ENCODE data around the gene PLEKHG4B.
"Not testable (repeated sequence)": the region's sequence is repeated elsewhere in the genome, so short reads cannot be mapped to it uniquely, and the experiment has no call there.

Gene PLEKHG4B

DNA sequence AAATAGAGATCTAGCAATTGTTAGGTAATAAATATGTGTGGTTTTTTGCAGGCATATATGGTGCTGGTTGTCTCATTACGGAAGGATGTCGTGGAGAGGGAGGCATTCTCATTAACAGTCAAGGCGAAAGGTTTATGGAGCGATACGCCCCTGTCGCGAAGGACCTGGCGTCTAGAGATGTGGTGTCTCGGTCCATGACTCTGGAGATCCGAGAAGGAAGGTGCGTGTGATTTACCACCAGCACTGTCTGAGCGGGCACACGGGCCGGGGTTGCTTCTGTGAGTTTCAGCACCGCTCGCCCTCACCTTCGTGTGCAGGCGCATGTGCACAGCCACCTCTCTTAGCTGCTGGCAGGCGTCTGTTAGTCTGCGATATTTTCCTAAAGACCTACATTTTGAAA lies 141.5 kb downstream of the PLEKHG4B start:
- not testable (repeated sequence) for DNase-seq (ENCODE audit: low spot score)

GRCh38 chr5:234450-234849 lies 142.5 kb downstream of the PLEKHG4B start:
- DNase-seq (ENCODE audit: low spot score) = no peak

DNA sequence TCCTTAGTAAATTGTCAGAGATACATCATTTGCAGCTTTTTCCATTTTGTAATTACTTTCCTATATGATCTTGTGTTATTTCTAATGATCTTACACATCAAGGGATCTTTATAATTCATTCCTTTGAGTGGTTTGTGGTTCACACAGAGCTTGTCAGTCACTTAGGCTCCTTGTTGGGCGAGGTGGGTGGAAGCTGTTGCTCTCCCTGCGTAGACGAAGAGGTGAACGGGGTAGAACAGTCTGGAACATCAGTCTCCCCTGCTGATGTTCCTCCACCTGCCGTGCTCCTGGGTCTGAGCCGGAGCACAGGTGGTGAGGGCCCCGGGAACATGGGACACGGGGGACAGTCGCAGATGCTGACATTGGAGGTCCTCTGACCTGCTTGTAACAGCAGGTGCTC lies 143.6 kb downstream of the PLEKHG4B start:
- not testable (repeated sequence) for DNase-seq (ENCODE audit: low spot score)

DNA sequence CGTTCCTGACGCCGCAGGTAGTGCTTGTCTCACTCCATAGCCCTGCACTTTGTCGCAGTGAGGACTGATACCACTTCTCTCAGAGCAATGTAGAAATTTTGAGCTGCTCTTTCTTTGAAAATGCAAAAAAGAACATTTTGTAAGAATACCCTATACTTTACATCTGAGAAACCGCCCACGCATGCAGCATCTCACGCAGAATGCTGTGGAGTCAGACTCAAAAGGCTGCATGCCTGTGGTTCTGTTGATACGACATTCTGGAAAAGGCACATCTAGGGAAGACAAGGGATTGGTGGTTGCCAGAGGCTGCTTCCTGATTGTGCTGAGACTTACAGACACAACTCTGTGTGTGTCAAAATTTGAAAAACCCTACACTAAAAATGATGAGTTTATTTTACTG lies 146.0 kb downstream of the PLEKHG4B start:
- DNase-seq (ENCODE audit: low spot score) = not testable (repeated sequence)
